Measurements from ENCODE around the gene LSM14B.
"Not testable (repeated sequence)": the region's sequence is repeated elsewhere in the genome, so short reads cannot be mapped to it uniquely, and the experiment has no call there.

Gene LSM14B

DNA sequence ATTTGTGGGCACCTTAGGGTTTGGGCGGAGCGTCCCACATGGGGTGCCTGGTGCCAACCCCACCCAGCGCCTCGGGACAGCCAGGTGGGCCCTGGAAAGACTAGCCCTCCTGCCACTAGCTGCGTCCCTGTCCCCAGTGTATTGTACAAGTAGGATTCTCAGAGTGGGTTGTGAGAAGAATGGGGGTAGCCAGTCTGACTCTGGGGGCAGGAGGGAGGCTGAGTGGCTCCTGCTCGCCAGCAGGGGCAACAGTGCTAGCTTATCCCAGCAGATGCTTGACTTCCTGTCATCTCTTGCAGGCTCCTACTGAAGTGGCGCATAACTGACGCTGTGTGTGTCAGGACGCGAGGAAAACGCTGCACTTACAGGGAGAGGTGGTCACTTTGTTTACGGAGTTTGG, 11.6 kb downstream of the LSM14B start:
- no peak for DNase-seq

DNA sequence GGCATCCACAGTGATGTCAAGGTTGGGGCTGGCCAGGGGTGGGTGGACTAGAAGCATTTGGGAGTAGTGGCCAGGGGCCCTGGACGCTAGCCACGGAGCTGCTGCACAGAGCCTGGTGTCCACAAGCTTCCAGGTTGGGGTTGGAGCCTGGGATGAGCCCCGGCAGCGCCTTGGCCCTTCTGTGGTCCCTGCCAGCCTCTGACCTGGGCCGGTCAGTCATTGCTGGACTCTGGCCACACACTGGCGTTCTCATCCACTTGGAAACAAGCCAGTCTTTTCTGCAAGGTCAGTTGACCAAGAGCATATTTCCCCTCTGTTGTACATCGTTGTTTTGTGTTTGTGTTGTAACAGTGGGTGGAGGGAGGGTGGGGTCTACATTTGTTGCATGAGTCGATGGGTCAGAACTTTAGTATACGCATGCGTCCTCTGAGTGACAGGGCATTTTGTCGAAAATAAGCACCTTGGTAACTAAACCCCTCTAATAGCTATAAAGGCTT, 12.5 kb downstream of the LSM14B start:
- no peak for DNase-seq

DNA sequence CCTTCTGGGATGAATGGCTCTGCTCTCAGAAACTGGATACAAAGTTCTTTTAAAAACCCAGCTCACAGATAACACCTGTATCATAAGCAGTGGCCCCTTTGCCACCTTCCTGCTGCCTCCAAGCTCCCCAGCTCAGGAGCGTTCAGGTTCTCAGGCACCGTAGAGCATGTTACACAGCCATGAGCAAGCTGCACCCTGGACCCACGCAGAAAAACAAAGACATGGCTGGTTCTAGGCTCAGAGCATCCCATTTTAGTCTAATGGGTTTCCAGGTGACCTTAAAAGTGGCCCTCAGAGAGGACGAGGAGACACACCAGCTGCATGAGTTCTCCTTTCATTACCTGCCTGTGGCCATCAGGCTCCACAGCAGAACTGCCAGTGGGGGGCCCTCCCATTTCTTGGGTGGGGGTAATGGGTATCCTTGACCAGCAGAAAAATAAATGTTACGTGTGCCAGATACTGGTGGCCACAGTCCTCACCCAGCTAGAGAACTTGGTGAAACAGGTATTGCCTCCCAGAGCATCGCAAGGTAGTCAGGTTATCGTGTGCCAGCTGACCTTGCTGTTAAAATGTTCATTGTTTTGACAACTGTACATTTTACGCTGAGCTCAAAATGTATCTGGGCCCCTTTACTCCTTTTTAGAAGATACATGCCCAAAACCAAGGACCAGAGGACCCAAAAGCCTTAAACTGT, 13.4 kb downstream of the LSM14B start:
- DNase-seq = no peak

DNA sequence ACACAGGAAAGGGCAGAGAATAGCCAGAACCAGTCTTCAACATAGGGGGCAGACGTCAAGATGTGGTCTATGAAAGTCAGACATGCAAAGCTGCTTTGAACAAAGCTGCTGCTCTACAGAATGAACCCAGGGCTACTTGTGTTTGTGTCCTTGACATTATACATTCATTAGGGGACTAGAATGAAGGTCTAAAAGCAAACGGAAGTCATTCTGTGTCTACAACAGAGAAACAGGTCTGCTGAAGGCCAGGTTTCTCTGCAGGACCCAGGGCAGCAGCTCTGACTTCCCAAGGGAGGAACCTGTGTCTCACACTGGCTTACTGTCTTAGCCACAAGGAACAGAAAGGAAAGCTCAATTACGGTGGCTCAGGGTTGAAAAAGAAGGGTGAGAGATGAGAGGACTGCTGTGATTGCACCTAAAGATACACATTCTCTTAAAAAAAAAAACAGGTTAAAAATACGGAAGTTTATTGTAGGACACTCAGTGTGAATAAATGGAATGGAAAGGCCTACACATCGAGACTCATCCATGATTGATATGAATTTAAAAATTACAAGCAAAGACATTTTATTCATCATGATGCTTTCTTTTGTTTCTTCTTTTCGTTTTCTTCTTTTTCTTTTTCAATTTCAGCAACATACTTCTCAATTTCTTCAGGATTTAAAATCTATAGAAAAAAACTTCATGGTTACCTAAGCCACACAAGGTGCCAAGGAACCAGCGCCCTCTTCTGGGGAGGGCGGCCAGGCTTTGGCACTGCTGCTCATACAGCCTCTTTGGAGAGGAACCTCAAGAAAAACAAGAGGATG, 14.2 kb downstream of the LSM14B start:
- DNase-seq = no peak

DNA sequence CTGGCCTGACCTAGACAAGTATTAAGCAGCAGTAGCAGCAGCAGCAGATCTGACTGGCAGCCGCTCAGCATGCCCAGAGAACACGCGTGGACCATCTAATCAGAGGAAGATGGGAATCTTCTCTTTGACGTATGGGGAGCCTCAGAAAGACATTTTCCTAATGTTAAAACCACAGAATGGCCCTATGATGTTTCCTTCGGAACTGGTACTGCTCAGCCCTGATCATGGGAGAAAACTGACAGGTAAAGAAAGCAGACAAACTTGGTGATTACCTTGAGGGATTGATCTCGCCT, 14.8 kb downstream of the LSM14B start:
- DNase-seq = no peak

DNA sequence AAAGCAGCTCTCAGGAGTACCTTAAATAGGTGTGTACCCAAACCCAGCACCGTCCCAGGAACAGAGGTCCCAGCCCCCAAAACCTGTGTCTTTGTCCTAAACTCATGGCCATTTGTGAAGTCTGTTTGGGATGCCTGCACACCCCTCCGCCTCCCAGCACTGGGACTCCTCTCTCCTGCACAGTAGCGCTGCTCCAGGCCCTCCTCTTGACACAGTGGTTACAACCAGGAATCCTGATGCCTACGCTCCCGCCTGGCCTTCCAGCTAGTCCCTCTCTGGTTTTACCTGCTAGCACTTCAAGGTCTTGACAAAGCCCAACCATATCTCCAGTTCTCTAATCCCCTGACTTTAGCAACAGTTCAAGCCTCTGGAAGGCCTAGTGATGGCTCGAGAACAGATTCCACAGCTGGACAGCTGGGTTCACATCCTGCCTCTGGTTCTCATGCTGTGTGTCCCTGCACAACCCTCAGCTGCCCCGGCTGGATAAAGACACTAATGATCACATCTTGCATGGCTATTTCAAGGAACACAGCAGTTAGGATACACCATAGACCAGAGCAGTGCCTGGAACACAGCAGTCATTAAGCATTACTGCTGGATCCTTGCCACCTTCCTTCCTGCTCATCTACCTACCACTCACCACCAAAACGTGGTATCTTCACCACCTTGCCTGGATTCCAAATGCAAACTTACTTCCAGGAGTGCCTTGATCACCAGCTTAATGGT, 15.4 kb downstream of the LSM14B start:
- DNase-seq = no peak

DNA sequence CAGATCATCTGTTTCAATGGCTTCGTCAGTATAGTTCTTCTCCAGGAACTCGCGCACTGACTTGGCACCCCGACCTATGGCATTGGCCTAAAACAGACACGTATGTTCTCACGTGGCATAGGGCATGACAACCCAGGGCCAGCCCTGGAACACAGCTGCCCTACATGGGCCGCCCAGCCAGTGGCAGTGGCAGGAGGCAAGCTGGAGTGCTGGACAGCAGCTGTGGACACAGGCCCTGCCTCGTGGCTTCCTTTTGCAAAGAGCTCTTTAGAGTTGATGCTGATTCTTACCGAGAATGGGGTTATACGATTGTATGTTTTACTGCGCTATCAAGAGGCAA, 15.9 kb downstream of the LSM14B start:
- no peak for DNase-seq

DNA sequence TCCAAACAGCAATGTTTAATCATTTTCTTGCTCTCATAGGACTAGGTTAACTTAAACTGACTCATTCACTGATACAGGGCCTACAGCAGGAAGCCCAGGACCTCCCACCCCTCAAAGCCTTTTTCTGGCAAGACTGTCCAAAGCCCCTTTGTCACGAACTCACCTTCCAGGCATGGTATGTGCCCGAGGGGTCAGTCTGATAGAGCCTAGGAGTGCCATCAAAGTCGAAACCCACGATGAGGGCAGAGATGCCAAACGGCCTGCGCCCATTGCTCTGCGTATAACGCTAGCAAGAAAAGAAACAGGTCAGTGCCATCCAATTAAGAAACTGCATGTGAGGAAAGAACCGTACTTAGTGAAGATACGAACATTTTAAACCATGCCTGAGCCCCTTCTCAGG, 16.6 kb downstream of the LSM14B start:
- no peak for DNase-seq

DNA sequence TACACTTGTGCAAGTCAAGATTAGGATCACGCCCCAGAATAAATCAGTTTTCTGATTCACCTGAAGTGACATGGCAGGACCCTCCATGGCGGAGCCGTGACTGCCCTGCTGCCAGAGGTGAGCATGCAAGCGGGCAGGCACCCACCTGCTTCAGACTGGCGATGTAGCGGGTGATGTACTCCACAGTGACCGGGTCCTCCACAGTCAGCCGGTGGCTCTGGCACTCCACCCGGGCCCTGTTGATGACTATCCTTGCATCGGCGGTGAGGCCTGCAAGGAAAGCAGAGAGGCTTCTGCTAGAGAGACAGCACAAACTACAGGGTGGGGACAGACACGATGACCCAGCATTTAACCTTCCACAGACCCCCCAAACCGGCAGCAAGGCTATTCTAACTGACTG, 17.4 kb downstream of the LSM14B start:
- no peak for DNase-seq

DNA sequence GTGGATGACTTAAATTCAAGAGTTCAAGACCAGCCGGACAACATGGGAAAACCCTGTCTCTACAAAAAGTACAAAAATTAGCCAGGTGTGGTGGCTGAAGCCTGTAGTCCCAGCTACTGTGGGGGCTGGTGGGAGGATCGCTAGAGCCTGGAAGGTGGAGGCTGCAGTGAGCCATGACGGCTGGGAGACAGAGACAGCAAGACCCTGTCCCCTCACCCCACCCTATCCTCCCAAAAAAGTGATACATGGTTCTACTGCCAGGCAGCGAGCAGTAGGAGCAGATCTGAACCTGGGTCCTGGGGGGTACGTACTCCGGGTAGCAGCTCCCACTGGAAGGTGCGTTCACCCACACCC, 18.7 kb downstream of the LSM14B start:
- DNase-seq = no peak

DNA sequence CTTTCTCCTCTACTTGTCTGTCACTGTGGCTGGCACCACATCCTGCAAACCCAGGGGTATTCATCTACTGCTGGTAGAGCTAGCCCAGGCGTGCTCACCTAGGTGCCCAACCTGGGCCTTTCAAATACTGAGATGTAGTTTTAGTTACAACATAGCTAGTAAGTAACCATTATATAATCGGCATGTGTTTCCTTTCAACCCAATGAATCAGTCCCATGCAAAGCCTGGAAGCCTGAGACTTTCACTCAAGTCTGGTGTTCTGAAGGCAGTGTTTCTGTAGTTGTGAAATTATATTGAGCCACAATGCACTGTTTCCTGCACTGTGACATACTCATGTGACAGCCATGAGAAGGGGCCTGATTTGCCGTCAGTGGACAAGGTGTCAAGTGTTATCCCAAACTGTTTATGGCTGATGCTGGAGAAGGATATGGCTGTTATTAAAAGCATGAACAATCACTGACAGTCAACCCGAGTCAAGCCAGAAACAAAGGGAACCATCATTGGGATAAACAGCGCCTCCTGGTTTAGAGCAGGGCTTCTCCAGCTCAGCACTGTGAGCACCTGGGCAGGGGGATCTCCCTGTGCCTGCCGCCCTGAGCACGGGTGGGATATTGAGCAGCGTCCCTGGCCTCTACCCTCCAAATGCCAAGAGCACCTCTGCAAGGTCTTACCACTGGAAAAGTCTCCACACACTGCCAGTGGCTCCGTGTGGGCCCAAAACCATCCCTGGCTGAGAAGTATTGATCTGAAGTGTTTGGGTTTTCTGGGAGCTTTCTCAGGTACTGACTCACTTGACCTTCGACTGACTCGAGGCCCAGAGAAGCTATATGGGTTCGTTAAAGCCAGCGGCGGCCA, 19.3 kb downstream of the LSM14B start:
- DNase-seq = no peak

DNA sequence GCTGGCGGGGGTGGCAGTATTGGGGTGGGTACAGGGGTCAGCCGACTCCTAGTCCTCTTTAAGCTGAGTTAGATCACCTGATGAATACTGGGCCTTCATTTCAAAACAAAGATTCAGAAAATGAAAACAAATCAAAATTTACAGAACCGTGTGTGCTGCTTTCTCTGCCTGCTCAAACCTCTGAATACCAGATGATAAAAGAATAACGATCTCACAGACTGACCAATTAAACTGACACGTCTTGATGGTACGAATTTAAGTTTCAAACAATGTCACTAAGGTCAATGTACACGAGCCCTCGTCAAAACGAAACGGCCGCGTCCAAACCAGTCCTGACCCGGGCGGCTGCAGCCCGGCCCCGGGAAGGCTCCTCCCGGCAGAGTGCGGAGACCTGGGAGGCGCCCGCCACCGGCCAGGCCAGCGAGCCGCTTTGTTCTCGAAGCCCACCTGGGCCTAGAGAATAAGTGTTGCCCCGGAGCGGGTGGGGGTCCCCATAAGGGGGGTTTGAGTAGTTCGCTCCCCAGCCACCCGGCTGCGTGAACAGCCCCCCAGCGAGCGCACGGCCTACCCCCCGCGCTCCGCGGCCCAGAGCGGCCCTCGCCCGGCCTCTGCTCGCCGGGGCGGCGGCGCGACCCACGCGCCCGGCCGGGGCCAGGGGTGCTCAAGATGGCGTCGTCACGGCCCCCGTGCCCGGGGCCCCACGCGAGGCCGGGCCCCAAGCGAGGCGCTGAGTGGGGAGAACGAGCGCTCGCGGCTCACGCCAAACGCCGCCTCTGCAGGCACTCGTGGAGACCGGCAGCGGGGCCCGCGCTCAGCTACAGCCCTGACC, 20.2 kb downstream of the LSM14B start:
- no peak for DNase-seq

DNA sequence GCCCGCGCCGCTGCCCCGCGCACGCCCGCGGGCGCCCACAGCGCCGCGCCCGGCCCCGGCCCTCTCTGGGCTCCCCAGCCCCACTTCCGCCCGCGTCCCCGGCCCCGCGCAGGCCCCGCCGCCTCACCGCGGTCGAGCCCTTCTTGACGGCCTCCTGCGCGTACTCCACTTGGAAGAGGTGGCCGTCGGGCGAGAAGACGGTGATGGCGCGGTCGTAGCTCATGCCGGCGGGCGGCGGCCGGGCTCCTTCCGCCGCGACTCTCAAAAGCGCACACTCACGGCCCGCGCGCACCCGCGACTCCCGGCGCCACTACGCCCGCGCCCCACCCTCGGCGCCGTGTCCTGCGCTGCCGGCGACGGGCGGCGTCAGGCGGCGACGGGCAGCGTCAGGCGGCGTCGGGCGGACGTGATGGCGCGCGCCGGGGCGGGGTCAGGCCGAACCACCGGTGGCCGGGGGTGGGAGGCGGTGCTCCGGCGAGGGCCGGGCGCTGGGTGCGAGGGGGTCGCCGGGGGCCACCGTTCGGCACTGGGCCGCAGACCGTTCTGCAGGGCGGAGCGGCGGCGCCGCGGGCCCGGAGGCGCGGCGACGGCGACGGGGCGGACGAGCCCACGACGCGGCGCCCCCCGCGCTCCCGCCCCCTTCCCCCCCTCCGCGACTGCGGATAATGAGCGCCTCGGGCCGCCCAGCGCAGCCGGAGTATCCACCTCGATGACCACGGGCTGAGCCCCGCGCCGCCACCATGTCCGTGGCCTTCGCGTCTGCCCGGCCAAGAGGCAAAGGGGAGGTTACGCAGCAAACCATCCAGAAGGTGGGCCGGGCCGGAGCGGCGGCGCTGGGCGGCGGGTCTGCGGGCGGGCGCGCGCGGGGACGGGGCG, 21.0 kb downstream of the LSM14B start, which contains the start of the genes PSMA7 and SS18L1:
Gene PSMA7, minus strand, starts transcription at position 314 of the 876 bp plus-strand sequence. Its CDS starts 91 bp downstream, at position 223.
Gene SS18L1, plus strand, starts transcription at position 689 of the 876 bp plus-strand sequence. Its CDS starts 52 bp downstream, at position 741.
- peak; percentile 84 for DNase-seq

DNA sequence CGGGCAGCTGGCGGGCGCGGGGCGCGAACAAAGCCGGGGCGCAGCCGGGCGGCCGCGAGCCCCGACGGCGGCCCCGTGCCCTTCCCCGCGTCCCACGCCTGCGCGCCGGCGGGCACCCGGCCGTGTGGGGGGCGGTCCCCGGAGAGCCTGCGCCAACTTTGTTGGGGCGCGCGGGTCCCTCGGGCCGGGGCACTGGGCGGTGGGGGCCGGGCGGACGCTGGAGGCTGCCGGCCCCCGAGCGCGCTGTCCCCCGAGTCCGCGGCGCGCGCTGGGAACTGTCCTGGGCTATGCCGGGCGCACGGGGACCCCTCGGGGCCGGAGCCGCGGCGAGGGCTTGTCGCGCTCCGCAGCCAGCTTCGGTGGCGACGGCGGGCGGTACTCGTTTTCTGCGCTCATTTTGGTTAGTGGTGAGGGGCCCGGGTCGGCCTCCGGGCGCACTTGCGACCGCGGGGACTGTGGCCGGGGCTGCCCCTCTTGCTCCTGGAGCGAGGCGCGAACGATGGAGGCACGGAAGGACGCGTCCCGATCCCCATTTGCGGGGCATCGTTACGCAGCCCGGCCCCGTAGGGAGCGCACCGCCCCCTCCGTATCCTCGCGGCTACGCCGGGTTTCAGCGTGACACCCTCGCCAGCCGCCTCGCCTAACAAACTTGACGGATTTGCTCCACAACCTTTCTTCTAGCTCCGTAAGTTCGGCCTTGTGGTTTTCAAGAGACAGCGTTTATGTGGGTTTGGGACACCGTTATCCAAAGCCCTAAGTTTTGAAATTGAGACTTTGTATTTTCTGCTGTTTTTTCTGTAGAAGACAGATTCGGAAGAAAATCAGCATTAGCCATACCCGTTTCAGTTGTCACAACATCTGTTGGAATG, 21.9 kb downstream of the LSM14B start:
- peak; percentile 31 for DNase-seq

DNA sequence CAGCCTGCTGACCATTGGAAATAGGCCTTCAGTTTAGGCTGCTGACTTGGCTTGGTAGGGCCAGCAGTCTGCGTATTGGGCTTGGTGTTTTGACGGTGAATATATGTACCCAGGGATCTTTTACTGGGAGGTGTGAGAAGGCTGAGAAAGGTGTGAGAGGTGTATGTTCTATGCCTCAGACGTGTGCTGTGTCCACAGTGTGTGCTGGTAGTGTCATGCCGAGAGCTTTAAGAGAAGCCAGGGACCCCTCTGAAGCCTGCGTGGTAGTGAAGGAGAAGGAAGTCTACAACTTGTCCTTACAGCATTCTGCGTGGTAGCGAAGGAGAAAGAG, 23.4 kb downstream of the LSM14B start:
- DNase-seq = no peak

DNA sequence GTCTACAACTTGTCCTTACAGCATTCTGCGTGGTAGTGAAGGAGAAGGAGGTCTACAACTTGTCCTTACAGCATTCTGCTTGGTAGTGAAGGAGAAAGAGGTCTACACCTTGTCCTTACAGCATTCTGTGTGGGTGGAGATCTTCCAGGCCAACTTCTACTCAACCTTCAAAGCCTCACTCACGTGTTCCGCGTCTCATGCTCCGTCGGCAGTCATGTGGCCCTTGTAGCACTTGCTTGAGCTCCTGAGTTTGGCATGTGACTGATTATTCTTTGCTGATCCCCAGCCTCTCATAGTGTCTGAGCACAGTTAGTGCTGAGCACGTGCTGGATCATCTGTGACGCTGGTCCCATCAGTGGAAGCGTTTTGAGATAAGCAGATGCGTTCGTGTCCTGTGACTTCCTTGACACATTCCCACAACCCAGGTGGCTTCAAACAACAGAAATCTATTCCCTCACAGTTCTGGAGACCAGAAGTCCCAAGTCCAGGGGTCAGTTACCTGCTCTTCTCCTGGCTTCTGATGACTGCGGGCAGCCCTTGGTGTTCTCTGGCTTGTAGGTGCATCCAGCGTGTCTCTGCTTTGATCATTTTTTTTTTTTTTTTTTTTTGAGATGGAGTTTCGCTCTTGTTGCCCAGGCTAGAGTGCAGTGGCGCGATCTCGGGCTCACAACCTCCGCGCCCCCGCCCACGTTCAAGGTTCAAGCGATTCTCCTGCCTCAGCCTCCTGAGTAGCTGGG, 23.9 kb downstream of the LSM14B start:
- DNase-seq = no peak

DNA sequence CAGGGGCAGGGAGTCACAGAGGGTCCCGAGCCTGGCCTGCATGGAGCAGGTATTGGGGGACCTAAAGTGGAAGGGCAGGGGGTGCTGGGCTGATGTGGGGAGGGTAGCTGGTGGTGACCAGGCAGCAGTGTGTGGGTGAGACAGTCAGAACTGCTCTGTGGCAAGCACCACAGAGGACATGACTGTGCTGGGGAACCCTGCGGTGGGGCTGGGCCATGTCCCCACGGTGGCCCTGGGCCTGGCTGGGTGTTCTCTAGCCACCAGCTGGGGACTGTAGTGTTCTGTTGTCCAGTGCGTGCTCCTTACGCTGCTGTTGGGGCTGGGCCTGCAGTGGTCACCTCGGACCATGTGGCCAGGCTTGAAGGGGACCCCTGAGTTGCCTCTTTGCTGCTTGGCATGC, 24.9 kb downstream of the LSM14B start:
- no peak for DNase-seq

DNA sequence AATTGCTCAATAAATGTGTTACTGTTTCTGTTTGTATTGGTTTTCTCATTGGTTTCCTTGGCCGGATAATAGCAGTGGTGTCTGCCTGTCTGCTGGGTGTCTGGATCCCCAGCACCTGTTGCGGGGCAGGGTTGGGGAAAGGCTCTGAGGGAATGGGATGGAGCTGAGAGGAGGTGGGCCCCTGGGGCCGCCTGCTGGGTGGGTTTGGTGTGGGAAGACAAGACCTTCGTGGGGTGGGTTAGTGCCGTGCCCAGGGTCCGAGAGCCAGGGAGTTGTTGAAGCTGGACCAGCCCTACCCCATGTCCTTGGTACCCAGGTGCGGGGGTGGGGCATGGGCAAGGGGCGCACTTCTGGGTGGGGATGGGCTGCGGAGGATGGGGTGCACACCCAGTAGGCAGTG, 25.3 kb downstream of the LSM14B start:
- DNase-seq = no peak

DNA sequence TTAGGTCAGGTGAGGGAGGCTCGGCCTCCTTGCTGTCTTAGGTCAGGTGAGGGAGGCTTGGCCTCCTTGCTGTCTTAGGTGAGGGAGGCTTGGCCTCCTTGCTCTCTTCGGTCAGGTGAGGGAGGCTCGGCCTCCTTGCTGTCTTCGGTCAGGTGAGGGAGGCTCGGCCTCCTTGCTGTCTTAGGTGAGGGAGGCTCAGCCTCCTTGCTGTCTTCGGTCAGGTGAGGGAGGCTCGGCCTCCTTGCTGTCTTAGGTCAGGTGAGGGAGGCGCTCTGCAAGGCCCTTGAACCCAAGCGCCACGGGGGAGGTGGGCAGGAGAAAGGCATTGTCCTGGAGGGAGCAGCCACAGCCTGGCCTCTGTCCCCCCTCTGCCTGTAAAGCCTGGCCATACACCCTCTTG, 26.1 kb downstream of the LSM14B start:
- not testable (repeated sequence) for DNase-seq
